GM10266 (cell line): ENCODE data around the gene ISCA1.
A peak's percentile ranks its signal among the peaks of the same experiment; 100 is the strongest.
"Not testable (repeated sequence)": the region's sequence is repeated elsewhere in the genome, so short reads cannot be mapped to it uniquely, and the experiment has no call there.

Source experiments
- DNase-seq: peaks from one replicate; pipeline ENCODE4 v3.0.0; 2012; ENCODE audit errors: extremely low spot score
- TF ChIP-seq, protein P1 (sequence below): IDR thresholded peaks from 2 replicates; pipeline ENCODE4 v1.5.1; 2012; ENCODE audit warnings: mild to moderate bottlenecking, low read depth; ENCODE audit not compliant: control insufficient read depth, insufficient read depth; ENCODE audit errors: missing control alignments

ISCA1 gene

DNA sequence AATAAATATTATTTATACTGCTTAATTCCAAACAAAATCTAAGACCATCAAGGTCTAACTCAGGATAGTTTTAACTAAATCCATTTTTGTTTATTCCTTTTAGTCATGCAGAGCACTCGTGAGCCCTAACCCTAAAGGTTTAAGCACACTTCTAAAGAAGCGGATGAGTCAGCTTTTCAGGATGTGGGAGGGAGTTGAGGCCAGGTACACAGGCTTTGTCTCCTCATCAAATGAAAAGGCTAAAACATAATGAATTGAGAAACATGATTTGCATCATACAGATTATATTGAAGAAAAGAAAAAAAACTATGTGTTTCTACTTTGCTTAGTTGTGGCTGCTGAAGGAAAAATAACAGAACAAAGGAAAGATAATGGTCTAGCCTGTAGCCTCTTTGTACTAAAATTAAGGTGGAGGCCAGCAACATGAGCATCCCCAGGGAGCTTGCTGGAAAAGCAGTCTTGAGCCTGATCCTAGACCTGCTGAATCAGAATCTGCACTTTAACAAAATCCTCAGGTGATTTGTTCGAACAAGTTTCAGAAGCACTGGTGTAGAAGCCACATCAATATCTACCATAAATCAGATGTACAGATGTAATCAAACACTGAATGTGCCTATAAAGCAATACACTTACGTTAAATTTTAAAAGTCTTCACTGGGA lies 21.1 kb upstream of the ISCA1 start:
- no peak for DNase-seq
- TF ChIP-seq, protein P1, sequence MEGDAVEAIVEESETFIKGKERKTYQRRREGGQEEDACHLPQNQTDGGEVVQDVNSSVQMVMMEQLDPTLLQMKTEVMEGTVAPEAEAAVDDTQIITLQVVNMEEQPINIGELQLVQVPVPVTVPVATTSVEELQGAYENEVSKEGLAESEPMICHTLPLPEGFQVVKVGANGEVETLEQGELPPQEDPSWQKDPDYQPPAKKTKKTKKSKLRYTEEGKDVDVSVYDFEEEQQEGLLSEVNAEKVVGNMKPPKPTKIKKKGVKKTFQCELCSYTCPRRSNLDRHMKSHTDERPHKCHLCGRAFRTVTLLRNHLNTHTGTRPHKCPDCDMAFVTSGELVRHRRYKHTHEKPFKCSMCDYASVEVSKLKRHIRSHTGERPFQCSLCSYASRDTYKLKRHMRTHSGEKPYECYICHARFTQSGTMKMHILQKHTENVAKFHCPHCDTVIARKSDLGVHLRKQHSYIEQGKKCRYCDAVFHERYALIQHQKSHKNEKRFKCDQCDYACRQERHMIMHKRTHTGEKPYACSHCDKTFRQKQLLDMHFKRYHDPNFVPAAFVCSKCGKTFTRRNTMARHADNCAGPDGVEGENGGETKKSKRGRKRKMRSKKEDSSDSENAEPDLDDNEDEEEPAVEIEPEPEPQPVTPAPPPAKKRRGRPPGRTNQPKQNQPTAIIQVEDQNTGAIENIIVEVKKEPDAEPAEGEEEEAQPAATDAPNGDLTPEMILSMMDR = no peak

DNA sequence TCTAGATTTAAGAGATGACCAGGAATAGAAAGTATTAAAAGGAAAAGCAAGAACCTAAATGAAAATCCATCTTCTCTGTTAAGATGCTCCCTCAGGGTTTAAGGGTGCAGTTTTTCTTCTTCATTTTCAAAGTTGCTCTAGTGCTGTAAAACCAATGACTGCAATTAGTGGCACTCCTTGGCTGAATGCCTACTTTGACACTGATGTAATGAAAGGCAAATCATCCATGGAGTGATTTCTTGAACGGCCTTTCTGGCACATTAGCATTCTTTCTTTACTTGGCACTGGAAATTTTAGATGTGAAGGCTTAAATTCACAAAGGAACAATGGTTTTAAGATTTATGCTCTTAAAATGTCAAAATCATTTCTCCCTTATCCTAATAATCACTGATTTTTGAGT lies 19.3 kb upstream of the ISCA1 start:
- DNase-seq = no peak

DNA sequence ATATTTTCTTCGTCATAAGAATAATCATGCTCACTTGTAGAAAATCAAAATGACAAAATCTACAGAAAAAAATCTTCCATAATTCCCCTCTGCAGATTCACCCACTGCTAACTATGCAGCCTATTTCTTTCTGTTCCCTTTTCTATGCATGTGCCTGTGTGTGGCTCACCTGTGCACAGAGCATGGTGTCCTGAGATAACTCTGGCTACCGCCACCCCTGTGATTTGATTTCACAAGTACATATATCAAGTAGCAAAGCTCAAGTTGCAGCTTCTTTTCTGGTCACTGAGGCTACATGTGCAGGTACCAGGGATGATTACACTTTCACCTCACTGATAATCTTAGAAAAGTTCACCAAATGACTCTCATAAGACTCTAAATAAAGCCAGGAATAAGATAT lies 18.4 kb upstream of the ISCA1 start:
- no peak for DNase-seq
- TF ChIP-seq, protein P1 = no peak

More for the DNA sequence above, 19.3 kb upstream of the ISCA1 start:
- TF ChIP-seq, protein P1 = no peak

DNA sequence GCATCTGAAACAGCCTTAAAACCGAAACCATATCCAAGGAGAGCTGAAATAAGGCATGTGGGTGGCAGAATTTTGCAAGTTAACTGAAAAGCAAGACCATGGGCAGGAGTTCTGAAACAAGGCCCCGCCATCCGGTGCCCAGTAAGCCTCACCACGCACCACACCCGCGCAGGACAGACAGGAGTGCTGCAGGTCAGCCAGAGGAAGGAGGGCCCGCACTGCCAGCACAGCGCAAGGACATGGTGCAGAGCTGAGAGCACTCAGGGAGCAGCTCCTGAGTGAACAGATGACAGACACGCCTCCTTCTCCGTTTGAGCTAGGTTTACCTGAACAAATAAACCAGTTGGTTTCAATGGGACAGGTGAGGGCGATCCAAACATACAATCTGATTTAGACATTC lies 16.5 kb upstream of the ISCA1 start:
- DNase-seq = no peak
- TF ChIP-seq, protein P1 = no peak

DNA sequence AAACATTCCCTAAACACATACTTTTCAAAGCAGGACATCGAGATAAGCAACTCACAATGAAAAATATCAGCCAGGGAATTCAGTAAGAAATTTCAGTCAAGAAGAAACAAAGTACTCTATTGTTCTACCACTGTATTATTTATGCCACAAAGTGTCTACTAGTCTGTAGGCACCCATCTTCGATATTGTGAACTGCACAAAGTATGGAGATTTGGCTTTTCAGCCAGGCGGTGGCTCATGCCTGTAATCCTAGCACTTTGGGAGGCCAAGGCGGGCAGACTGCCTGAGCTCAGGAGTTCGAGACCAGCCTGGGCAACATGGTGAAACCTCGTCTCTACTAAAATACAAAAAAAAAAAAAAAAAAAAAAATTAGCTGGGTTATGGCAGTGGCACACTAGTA lies 8.0 kb upstream of the ISCA1 start:
- not testable (repeated sequence) for DNase-seq

DNA sequence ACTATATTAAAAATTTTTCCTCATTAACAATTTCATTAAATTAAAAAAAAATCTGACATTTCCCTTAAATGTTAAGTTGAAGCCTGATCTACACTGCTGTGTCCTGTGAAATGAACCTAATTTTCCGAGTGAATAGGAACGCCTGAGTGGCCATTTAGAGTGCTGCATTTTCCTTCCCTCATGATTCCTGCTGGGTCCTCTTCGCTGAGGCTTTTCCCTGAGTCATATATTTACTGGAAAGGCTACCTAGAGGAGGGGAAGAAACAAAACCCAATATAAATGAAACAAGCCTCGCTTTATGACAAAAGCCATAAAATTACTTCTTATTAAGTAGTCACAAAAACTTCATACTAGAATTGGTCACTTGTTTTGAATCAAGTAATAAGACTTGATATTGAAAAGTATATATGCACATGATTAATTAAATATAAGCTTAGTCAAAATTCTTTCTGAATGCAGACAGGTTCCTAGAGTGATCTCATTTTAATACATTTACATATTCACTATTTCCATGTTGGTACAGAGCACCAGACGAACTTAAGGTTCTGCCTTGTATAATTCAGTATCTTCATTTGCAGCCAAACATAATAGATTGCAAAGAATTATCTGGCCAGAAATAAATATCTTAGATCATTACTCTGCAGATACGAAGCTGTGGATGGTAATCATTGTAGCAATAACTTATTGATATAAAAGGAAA lies 6.3 kb upstream of the ISCA1 start:
- TF ChIP-seq, protein P1 = no peak
- DNase-seq = no peak

DNA sequence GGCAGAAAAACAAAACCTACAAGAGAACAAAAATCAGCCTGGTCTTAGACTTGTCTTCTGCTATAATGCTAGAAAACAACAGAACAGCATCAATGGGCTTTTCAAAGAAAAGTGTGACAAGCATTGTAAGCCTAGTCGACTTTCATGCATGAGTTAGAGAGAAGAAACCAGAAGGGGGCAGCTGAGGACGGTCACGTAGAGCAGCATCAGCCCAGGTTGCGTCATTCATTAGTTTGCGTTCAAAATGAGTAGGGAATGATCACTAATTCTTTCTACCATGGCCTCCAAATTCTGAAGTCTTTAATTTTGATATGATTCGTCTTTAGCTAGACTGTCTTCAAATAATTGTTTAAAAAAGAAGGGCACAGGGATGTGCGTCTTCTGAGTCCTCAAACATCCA lies 4.7 kb upstream of the ISCA1 start:
- peak; percentile 32 for DNase-seq
- TF ChIP-seq, protein P1 = peak; percentile 43

DNA sequence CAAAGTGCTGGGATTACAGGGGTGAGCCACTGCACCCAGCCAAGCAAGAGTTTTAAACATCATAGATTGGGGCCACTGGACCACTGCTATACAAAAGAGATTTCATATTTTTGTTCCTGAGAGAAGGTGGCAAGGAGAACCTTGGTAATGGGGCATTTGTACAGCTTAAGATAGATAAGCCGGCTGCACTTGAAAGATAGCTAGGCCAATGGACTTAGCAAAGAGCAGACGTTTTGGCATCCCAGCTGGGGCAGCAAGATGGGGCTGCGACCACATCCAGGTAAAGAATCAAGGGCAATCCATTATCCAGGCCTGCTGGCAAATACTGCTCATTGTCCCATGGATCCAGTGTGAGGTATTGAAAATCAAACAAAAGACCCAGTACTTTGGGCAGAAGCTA lies 3.9 kb upstream of the ISCA1 start:
- DNase-seq = no peak
- TF ChIP-seq, protein P1 = no peak
